RWPE2 (cell line): ENCODE measurements around the gene ERN1.

Experiments used
- ATAC-seq: fragments of 200-7000 bp; cut with Tn5 transposase; 3 replicates; pipeline ENCODE4 v1.9.1; 2021; ENCODE audit warnings: low read depth
- DNase-seq: peaks from one replicate; pipeline ENCODE4 v3.0.0-alpha.2; 2020; ENCODE audit warnings: low spot score
- H3K27ac ChIP-seq: fragments of 450-650 bp; 2 replicates; pipeline ENCODE4 v1.5.1; 2017; ENCODE audit warnings: mild to moderate bottlenecking; ENCODE audit not compliant: poor library complexity, severe bottlenecking
- H3K27me3 ChIP-seq: fragments of 250-450 bp; sonication (Bioruptor Pico); 2 replicates; pipeline ENCODE4 v1.5.1; 2021; ENCODE audit warnings: mild to moderate bottlenecking, moderate library complexity; ENCODE audit not compliant: insufficient read depth, poor library complexity, severe bottlenecking
- H3K36me3 ChIP-seq: fragments of 250-450 bp; sonication (Bioruptor Pico); 2 replicates; pipeline ENCODE4 v1.5.1; 2020; ENCODE audit warnings: low read depth, mild to moderate bottlenecking, moderate library complexity
- H3K4me1 ChIP-seq: fragments of 250-450 bp; sonication (Bioruptor Pico); 2 replicates; pipeline ENCODE4 v1.5.1; 2021; ENCODE audit warnings: mild to moderate bottlenecking, moderate library complexity; ENCODE audit not compliant: insufficient read depth, poor library complexity, severe bottlenecking
- H3K4me3 ChIP-seq: fragments of 250-450 bp; sonication (Bioruptor Pico); 2 replicates; pipeline ENCODE4 v1.5.1; 2021; ENCODE audit warnings: mild to moderate bottlenecking, moderate library complexity; ENCODE audit not compliant: severe bottlenecking
- H3K9me3 ChIP-seq: fragments of 250-450 bp; sonication (Bioruptor Pico); 2 replicates; pipeline ENCODE4 v1.5.1; 2021; ENCODE audit warnings: mild to moderate bottlenecking, moderate library complexity; ENCODE audit not compliant: severe bottlenecking
- CTCF ChIP-seq: fragments of 450-650 bp; IDR thresholded peaks from one replicate; pipeline ENCODE4 v1.5.1; 2017; ENCODE audit warnings: mild to moderate bottlenecking, moderate library complexity; ENCODE audit not compliant: poor library complexity, severe bottlenecking

Gene ERN1

GRCh38 chr17:64117981-64118979, 11.7 kb downstream of the ERN1 start:
- H3K27me3 ChIP-seq = no peaks in the 10 kb centered on the region
- no peak overlapping the region for H3K27ac ChIP-seq
- H3K4me1 ChIP-seq = peaks cover 24% of the 10 kb centered on the region

GRCh38 chr17:64115822-64116534, 14.0 kb downstream of the ERN1 start:
- no peak for TF ChIP-seq CTCF
- Histone ChIP-seq H3K4me3 (no peak overlapping the region), H3K9me3 (no peaks in the 10 kb centered on the region), H3K36me3 (no peaks in the 10 kb centered on the region), H3K27ac (peak overlapping the region; percentile 54), H3K4me1 (peaks cover 24% of the 10 kb centered on the region), H3K27me3 (no peaks in the 10 kb centered on the region)
- peak; percentile 75 for ATAC-seq
- no peak for DNase-seq

More at GRCh38 chr17:64117981-64118979, 11.7 kb downstream of the ERN1 start:
- no peak overlapping the region for H3K4me3 ChIP-seq
- ATAC-seq (no peak), DNase-seq (no peak)
- TF ChIP-seq CTCF = no peak
- H3K36me3 ChIP-seq = no peaks in the 10 kb centered on the region
- H3K9me3 ChIP-seq = no peaks in the 10 kb centered on the region

- peak; percentile 75 for ATAC-seq
- Histone ChIP-seq H3K27me3 (no peaks in the 10 kb centered on the region), H3K4me3 (no peak overlapping the region), H3K36me3 (no peaks in the 10 kb centered on the region), H3K27ac (peak overlapping the region; percentile 54), H3K9me3 (no peaks in the 10 kb centered on the region), H3K4me1 (peaks cover 31% of the 10 kb centered on the region)
- no peak for DNase-seq
- no peak for TF ChIP-seq CTCF
These were observed 14.8 kb downstream of the ERN1 start for GRCh38 chr17:64115043-64115698.

GRCh38 chr17:64113006-64113405, 16.9 kb downstream of the ERN1 start:
- no peak for ATAC-seq
- H3K4me1 ChIP-seq = peaks cover 33% of the 10 kb centered on the region
- no peaks in the 10 kb centered on the region for H3K36me3 ChIP-seq
- no peaks in the 10 kb centered on the region for H3K9me3 ChIP-seq
- H3K27ac ChIP-seq = no peak overlapping the region
- no peak overlapping the region for H3K4me3 ChIP-seq
- DNase-seq = no peak
- TF ChIP-seq CTCF = no peak
- H3K27me3 ChIP-seq = no peaks in the 10 kb centered on the region
